CD4-positive, alpha-beta T cell treated with Interleukin-17A for 4 hours (primary cell): ENCODE results near the gene ARHGAP18.

Experiments used
- DNase-seq: peaks from one replicate; pipeline ENCODE4 v3.0.0-alpha.2; 2020; ENCODE audit warnings: mixed read lengths

ARHGAP18 gene

GRCh38 chr6:129665555-129665954, 44.4 kb downstream of the ARHGAP18 start:
- DNase-seq, result no peak

DNA sequence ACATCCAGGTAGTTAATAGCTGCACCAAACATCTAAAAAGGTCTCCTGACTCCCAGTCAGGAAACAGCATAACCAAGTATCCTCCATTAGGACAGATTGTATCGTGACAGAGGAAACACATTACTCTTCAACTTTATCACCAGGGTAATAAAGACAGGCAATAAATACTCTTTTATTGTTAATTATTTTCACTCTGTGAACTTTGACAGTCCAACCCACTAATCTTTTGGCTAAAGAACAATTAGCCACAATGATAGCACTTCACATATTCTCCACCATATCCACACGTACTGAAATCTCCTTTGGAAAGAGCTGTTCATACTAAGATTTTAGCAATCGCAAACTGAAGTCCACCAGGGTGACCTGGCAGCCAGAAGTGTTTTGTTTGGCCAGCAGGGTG, 46.4 kb downstream of the ARHGAP18 start:
- no peak for DNase-seq

- DNase-seq, result no peak
These were observed 47.0 kb downstream of the ARHGAP18 start for GRCh38 chr6:129662980-129663431.

DNA sequence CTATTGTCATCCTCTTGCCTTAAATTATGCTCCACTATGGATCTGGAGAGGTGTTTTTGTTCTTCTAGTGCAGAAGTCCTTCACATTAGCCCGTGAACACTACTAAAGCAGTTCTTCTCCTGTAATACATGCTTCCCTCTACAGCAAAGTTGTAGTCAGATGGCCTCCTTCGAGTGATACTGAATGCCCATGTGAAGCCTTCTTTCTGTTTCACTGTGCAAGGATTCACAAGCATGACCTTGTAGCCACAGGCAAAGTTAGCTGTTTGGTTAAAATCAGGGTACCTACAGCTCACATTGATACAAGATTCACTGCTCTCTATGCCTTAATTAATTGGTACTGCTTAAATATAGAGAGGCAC, 47.6 kb downstream of the ARHGAP18 start:
- no peak for DNase-seq

DNA sequence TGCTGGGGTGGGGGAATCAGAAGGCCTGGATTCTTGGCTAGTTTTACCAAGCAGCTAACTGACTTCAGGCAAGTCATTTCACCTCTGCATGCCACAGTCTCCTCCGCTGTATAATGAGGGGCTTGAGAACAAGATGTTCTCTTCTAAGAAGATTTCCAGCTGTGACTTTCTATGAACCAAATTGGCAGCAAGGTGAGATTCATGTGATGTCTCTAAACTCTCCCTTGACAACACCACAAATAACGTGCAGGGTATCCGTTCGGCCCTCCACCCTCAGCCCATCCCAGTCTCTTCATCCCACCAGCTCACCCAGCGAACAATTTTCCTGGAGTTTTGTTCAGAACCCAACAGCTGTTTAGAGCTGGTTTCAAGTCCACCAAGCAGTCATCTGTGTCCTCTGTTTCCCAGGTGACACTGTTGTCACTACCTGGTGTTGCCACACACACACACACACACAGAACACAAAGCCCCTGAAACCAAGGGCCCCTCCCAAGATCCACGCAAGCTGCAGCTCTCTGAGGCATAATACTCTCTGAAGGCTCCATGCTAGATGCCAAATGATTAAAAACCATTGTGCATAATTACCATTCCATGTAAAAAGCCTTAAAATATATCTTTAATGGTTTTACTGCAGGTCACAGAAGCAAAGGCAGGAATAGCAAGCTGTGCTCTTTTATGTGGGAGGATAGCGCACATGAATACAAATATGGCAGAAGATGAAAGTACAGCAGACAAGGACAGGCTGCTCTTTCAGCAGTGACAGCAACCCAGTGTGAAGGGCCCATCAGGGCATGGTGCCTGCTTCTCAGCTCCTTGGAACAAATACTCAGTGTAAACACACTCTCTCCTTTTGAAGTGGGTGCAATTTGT, 48.2 kb downstream of the ARHGAP18 start:
- no peak for DNase-seq

DNA sequence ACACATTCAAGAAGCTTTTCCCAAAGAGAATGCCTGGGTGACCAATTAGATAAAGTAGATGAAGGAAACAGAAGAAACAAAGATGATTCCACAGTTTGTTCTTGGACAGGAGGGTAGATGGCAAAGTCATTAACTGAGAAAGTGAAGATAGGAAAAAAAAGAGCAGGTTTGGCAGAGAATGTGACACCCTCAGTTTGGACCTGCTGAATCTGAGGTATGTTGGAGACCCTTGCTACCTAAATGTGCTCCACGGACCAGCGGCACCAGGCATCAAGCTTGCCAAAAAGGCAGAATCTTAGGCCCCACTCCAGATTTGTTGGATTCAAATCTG, 49.7 kb downstream of the ARHGAP18 start:
- no peak for DNase-seq

DNA sequence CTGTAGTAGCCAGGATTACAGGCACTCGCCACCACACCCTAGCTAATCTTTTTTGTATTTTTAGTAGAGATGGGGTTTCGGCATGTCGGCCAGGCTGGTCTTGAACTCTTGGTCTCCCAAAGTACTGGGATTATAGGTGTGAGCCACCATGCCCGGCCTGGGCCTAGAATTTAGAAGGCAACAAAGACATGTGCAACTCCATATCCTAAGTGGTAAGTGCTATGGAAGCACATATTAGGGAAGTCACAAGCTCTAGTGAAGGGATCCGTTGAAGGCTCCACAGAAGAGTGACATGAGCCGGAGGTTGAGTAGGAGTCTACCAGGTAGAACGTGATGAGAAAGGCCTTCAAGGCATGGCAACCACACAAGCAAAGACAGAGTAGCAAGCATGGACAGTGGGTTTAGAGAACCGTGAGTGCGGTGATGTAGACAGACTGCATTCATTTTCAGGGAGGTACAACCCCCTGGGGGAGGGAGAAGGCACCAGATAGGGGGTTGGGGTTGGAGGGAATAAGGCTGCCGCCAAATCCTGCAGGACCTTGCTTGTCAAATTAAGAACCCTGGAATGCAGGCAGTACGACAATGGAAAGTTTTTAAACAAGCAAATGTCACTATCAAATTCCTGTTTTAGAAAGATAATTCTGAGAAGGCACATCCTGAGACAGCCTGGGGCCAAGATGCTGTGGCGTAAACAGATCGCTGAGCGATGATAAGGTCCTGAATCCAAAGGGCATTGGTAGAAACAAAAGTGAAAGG, 50.2 kb downstream of the ARHGAP18 start:
- no peak for DNase-seq

DNA sequence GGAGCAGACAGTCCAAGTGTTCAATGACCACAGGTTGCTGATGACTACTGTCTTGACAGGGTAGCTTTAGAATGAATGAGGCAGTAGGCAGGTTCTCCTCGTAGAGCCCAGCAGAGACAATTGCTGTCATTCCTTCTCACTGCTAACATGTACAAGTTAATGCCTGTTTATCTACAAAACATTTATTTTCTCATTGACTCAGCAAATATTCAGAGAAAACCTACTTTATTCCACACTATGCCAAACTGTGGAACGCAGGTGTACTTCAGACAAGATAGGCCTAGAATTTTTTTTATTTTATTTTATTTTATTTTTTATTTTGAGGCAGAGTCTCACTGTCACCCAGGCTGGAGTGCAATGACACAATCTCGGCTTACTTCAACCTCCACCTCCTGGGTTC, 50.8 kb downstream of the ARHGAP18 start:
- DNase-seq, result no peak

DNA sequence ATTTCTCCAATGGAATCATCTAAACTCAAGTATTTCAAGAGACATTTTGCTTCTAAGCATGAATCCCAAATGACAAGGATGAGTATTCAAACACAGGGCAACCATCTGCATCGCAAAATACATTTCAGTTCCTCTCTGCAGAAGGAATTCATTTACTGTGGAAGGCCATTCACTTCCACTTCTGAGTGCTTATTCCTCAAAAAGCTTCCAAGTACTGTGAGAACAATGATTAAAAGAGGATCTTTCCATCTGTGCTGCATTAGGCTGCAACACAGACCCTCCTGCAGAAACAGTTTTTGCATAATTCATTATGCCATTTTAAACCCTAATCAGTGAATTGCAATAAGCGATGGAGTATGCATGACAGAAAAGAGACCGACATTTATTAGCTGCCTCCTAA, 52.5 kb downstream of the ARHGAP18 start:
- no peak for DNase-seq

- no peak for DNase-seq
These were observed 54.6 kb downstream of the ARHGAP18 start for GRCh38 chr6:129655334-129655733.

DNA sequence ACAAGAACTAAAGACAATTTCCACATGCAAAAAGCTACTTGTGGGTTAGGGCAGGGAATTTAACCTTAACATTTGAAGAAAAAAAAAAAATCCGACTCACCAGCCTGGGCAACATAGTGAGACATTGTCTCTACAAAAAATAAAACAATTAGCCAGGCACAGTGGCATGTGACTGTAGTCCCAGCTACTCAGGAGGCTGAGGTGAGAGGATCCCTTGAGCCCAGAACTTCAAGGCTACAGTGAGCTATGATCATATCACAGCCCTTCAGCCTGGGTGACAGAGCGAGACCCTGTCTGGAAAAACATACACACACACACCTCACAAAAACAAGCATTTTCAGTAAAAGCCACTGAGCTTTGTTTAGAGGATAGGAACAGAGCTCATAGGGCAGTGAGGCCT, 56.2 kb downstream of the ARHGAP18 start:
- DNase-seq, result no peak

DNA sequence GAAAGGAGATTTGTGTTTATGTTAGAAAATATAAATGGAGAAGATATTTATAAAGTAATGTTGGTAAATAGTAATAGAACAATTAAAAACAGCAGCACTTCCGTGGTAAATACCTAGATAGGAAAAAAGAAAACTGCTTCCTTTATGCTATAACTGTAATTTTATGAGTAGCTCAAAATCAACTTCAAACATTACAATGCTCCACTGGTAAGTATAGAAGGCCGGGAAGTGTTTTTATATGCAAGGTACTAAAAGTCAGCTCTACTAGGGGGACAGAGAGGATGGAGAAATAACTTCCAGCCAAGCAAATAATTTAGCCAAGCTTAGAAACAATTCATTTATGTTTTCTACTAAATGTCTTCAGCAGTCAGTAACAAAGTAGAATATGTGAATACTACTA, 56.7 kb downstream of the ARHGAP18 start:
- DNase-seq, result no peak

GRCh38 chr6:129651291-129651691, 58.7 kb downstream of the ARHGAP18 start:
- no peak for DNase-seq

GRCh38 chr6:129648819-129649491, 61.0 kb downstream of the ARHGAP18 start:
- no peak for DNase-seq

DNA sequence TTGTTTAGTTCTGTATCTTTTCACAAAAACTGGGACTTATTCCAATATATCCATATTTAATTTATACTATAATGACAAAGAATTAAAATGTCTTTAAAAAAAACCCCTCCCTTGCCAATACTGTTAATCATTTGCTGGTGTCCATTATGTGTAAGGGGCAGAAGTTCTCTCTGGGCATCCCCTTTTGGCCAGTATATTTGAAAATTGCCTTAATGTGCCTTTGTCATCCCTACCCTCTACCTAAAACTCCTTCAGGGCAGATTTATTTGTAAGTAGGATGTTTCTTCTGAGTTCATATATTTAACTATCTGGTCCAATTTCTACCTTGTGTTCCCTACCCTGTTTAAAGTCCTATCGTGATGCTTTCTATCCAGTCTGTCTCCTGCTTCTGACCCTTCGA, 62.9 kb downstream of the ARHGAP18 start:
- DNase-seq, result no peak

- no peak for DNase-seq
These were observed 63.3 kb downstream of the ARHGAP18 start for GRCh38 chr6:129646642-129647041.

DNA sequence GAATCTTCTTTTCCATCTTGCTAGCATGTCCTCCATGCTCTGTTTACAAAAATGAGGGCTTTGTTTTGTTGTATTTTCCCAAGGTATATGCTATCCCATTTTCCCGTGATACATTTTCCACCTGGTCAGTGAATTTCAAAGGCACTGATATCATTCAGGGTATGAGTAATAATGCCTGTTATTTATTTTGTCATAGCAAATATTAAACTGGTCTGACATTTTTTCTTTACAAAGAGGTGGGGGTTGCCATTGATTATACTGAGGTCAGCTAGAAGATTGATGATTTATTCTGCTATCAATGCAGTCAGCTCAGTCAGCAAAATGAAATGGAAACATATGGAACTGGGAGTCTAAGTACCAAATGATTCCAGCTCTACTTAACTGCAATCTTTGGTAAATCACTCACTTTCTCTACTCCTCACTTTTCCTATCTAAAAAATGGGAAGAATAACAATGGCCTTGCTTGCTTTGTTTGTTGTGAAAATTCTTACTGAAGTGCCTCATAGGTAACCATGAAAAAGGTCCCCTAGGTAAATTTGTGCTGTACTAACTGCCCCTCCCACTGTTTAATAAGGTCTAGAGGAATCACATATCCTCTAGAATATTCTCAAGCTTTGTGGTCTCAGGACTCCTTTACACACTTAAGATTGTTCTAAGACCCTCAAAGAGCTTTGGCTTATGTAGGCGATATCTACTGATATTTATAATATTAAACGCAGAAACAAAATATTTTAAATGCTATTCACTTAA, 64.0 kb downstream of the ARHGAP18 start:
- DNase-seq, result no peak

DNA sequence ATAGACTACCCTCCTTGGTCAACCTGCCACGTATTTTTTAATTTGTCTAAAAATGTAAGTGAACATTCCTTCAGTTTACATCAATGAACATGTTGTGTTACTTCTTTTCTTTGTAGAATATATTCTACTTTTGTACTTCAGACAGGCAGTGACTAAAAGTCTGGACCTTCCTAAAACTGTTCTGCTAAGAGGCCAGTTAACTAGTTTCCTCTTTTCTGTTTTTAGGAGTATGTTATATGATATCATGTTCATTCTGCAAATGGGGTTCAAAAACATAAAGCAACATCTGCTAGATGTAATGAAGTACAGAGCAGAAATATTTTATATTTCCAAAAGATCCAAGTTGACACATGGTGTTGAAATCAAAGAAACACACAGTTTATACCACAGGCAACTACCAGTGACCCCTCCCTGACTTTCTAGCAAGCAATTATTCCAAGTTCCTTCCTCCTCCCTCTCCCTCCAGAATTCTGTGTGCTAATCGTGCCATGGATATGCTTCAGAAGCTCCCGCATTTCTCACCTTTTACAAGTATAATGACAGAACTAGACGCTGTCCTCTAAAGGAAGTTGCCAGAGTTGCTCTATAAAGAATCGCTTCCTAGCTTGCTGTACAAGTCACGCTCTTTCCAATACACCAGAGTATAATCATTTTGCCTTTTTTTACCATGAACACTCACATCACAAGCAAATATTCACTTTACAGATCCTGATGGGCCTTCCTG, 64.7 kb downstream of the ARHGAP18 start:
- DNase-seq, result no peak

DNA sequence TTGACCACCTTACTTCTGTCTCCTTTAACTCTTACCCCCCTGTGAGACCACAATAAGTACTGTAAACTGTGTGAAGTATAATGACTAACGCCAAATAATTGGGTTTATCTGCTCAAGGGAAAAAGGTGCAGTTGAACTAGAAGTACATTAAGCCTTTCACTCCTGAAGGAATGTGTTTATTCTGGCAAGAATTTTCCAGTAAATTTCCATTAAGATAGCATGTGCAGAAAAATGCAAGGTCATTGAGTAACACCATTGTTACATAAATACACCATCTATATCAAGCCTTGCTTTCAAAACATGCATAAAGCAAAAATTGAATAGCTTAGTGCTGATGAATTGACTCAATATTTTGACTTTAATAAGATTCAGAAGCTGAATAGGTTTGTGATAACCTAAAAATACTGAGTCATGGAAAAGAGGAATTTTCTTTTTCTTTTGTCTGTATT, 65.4 kb downstream of the ARHGAP18 start:
- DNase-seq, result no peak

DNA sequence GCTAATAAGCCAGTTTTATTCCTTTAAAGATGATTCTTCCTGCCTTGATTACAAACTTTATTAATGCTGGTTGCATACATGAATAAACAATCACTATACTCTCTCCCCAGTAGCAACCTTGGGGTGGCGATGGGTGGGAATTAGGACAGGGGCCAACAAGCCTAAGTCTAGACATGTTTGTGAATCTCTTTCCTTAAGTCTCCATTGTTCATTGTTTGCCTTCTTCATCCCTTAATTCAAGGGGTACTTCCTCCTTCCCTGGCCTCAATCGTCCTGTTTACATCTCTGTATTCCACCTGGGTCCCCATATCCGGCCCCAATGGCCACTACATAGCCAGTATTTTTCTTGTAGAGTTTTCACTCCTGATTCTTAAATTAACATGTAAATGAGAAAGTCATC, 66.0 kb downstream of the ARHGAP18 start:
- no peak for DNase-seq

DNA sequence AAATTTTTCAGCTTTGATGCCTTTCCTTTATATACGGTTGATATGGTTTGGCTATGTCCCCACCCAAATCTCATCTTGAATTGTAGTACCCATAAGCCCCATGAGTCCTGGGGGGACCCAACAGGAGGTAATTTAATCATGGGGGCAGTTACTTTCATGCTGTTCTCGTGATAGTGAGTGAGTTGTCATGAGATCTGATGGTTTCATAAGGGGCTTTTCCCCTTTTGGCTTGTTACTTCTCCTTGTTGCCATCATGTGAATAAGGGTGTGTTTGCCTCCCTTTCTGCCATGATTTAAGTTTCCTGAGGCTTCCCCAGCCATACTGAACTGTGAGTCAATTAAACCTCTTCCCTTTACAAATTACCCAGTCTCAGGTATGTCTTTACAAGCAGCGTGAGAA, 66.8 kb downstream of the ARHGAP18 start:
- no peak for DNase-seq

DNA sequence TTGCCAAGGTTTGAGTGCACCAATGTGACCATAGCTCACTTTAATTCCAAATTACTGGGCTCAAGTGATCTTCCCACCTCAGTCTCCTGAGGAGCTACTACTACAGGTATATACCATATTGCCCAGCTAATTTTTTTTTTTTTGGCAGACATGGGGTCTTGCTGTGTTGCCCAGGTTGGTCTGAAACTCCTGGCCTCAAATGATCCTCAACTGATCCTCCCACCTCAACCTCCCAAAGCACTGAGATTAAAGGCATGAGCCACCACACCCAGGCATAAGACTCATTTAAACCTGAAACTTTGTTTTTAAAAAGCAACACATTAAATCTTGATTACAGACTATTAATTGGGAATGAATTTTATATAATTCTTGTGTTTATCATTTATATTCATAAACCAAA, 67.7 kb downstream of the ARHGAP18 start:
- DNase-seq, result no peak
